GM15510 (cell line): Measurements from ENCODE around the gene ATXN7L1.

Experiments used
- POLR2A ChIP-seq: IDR thresholded peaks from 3 replicates; pipeline ENCODE4 v1.6.1; 2011; ENCODE audit warnings: borderline replicate concordance; ENCODE audit not compliant: insufficient read length; ENCODE audit errors: extremely low read depth

ATXN7L1 gene

DNA sequence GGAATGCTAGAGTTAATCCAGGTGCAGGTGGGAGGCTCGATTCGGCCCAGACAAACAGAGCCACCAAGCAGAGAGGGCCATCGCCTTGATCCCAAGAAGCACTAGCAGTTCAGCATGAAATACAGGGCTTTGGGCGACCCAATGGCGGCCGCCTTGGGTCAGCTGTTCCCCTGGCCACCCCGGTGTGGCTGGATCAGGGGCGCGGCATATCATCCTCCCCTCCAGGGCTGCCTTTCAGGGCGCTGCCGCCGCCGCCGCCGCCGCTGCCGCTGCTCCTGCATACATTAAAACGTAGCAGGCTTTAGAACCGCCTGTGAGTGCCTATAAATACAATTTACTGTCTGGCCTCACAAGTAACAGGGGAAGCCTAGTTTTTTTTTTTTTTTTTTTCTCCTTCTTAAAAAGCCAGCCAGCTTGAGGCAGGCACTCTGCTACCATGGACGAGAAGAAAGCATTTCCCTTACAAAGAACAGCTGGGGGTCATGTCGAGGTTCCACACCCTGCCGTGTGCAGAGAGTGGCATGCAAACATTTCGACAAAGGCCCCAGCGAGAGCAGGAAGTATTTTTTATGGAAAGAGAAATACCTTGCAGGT lies 237.4 kb downstream of the ATXN7L1 start:
- no peak for TF ChIP-seq POLR2A

GRCh38 chr7:105638334-105638733 lies 238.1 kb downstream of the ATXN7L1 start:
- no peak for TF ChIP-seq POLR2A

DNA sequence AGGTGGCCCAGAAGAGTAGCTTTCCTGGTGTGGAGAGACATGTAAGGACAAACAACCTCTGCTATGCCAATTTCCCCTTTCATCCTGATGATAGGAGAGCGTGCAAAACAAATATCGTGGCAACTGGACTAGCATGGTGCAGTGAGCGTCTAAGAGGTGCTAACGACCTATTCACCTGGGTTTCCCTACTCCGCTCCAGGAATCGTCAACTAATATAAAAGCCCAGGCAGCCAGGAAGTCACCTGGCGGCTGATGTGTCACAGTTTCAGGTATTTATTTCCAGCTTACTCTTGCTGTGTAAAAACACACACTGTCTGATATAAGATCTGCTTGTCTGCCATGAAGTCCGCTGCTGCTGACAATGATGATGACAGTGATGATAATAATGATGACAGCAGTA lies 238.6 kb downstream of the ATXN7L1 start:
- no peak for TF ChIP-seq POLR2A

- no peak for TF ChIP-seq POLR2A
Observed at GRCh38 chr7:105636982-105637381, 239.4 kb downstream of the ATXN7L1 start.

DNA sequence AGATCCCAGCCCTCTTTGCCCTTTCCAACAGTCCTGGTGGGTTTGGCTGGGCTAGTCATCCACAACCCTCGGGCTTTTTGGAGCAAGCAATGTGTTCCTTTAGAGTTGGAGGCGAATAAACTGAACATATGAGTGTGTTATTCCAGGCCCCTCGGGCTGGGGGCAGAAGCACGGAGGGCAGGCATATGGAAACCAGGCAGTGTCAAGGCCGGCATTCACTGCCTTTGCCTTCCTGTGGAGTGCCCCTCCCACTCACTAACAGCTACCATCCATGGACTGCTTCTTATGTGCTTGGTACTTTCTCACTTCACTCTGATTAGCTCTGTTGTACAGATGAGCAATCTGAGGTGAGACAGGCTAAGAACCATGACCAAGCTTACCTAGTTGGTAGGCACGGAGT lies 241.2 kb downstream of the ATXN7L1 start:
- no peak for TF ChIP-seq POLR2A

GRCh38 chr7:105625986-105626385 lies 250.4 kb downstream of the ATXN7L1 start:
- TF ChIP-seq POLR2A: no peak

DNA sequence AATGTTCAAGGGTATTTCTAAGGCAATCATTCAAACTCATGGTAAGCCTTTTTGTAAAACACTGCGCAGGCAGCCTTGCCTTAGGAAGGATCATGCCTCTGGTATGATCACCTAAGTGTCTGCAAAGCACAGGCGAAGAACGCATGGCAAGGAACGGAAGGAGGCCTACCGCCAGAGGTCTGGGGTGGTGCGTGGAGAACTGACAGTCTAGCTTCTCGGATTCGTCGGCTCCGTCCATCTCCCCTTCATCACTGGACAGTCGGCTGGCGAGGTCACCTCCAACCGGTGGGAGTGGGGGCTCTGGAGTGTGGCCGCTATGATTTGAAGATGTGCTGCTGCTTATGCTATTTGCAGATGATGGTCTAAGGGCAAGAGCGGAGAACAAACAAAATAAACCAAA lies 252.5 kb downstream of the ATXN7L1 start:
- no peak for TF ChIP-seq POLR2A

GRCh38 chr7:105623378-105623777 lies 253.0 kb downstream of the ATXN7L1 start:
- no peak for TF ChIP-seq POLR2A

GRCh38 chr7:105622106-105622731 lies 254.2 kb downstream of the ATXN7L1 start:
- no peak for TF ChIP-seq POLR2A

- TF ChIP-seq POLR2A: no peak
Observed at GRCh38 chr7:105621617-105622016, 254.8 kb downstream of the ATXN7L1 start.

GRCh38 chr7:105621176-105621575 lies 255.2 kb downstream of the ATXN7L1 start:
- TF ChIP-seq POLR2A: no peak

DNA sequence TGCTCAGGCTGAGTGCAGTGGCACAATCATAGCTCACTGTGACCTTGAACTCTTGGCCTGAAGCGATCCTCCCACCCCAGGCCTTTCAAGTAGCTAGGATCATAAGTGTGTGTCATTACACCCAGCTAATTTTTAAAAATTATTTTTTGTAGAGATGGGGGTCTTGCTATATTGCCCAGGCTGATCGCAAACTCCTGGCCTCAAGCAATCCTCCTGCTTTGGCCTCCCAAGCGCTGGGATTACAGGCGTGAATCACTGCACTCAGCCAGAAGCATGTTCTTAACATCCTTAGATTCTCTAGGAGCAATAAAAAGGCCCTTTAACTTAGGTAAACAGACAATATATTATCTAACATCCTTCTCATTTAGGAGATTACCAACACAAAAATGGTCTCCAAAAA lies 256.8 kb downstream of the ATXN7L1 start:
- no peak for TF ChIP-seq POLR2A

DNA sequence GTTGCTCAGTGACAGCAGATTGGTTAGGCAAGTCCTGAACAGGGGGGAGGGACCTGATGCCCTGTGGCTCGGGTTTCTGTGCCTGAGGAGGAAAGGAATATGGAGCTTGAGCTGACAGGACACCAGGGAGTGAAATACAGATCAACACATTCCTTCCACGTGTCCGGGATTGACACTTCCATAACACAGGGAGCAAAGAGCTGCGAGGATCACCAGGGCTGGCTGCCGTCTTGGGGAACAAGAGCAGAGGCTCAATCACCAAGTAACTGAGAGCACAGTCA lies 258.4 kb downstream of the ATXN7L1 start:
- TF ChIP-seq POLR2A: no peak

DNA sequence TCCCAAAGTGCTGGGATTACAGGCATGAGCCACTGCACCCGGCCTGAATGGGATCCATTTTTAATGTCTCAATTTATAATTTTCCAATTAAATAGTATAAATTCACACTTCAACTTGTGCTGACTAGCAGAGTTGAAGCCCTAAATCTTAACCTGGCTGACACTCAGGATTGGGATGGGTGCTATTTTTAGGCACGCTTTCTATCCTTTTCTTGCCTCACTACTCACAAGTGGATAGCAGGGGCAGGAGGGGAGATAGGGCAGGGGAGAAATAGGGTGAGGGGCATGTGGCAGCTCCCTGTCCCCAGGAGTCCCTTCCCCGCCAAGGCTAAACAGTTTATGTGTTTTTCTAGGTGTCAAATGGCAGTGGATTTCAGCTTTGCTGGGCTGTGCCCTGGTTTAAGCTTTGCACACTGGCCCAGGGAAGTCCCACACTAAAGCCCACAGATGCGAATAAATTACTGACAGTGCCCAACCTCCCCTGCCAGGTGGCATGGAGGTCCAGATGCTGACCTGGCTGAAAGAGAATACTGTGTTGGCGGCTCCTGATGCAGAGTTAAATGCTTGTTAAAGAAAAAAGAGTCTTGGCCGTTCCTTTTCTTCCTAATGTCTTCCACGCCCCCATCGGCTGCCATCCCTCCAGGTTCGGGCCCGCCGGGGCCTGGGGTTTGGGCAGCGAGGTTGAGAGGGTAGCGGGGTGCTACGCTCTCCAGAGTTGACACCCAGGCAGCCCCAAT lies 259.0 kb downstream of the ATXN7L1 start:
- no peak for TF ChIP-seq POLR2A

- no peak for TF ChIP-seq POLR2A
Observed at GRCh38 chr7:105614341-105614840, 262.0 kb downstream of the ATXN7L1 start.
